Spleen (tissue), 11 donors: ENCODE results near the gene BPI. TPM values are rescaled to one million over a fixed set of nuclear protein-coding genes. Genes with fewer than 3 reads are reported as not detected.
A peak's percentile ranks its signal among the peaks of the same experiment; 100 is the strongest.

Experiments used
- DNase-seq: peaks from one replicate; pipeline ENCODE4 v3.0.0-alpha.2; 2020
- H3K27ac ChIP-seq, 8 donors: fragments of 200-600 bp; sonication (generic) in 7 of 8; 1 replicate in 4 of 8; 2 replicates in 4 of 8; pipeline versions ENCODE4 v1.5.0 to v1.8.0; 2016 to 2021; ENCODE audit warnings: inconsistent platforms in 4 of 8, mild to moderate bottlenecking in 4 of 8, moderate library complexity in 1 of 8
- H3K27me3 ChIP-seq, 7 donors: fragments of 200-600 bp; sonication (generic) in 6 of 7; replicated peaks in 1 of 7; 1 replicate in 4 of 7; 2 replicates in 3 of 7; pipeline versions ENCODE4 v1.5.0 to v1.8.0; 2016 to 2021; ENCODE audit warnings: inconsistent platforms in 3 of 7, mild to moderate bottlenecking in 1 of 7
- H3K36me3 ChIP-seq, 6 donors: fragments of 200-600 bp; sonication (generic) in 5 of 6; 1 replicate in 4 of 6; 2 replicates in 2 of 6; pipeline versions ENCODE4 v1.5.0 to v1.8.0; 2016 to 2021; ENCODE audit warnings: inconsistent platforms in 2 of 6
- H3K4me1 ChIP-seq, 6 donors: fragments of 200-600 bp; sonication (generic) in 5 of 6; 1 replicate in 3 of 6; 2 replicates in 3 of 6; pipeline versions ENCODE4 v1.5.0 to v1.8.0; 2016 to 2021; ENCODE audit warnings: inconsistent platforms in 3 of 6
- H3K4me3 ChIP-seq, 8 donors: fragments of 200-600 bp; sonication (generic) in 7 of 8; 1 replicate in 4 of 8; 2 replicates in 4 of 8; pipeline versions ENCODE4 v1.5.0 to v1.8.0; 2016 to 2021; ENCODE audit warnings: inconsistent platforms in 4 of 8, mild to moderate bottlenecking in 4 of 8, moderate library complexity in 2 of 8
- H3K9me3 ChIP-seq, 8 donors: fragments of 200-600 bp; sonication (generic) in 7 of 8; 1 replicate in 4 of 8; 2 replicates in 4 of 8; pipeline versions ENCODE4 v1.5.0 to v1.8.0; 2016 to 2021; ENCODE audit warnings: inconsistent platforms in 4 of 8
- CTCF ChIP-seq, 11 experiments: fragments of 200-600 bp in 7 of 11; fragments of 450-650 bp in 4 of 11; sonication (generic) in 4 of 11; IDR thresholded peaks in 8 of 11; conservative IDR thresholded peaks in 3 of 11; 1 replicate in 7 of 11; 2 replicates in 4 of 11; pipeline versions ENCODE4 v1.4.0 to v1.8.0; 2016 to 2021; ENCODE audit warnings: antibody characterized with exemption in 11 of 11, inconsistent platforms in 4 of 11, mild to moderate bottlenecking in 1 of 11
- POLR2A ChIP-seq, 3 donors: fragments of 450-650 bp; IDR thresholded peaks; one replicate each; pipeline ENCODE4 v1.5.1; 2017; ENCODE audit warnings: antibody characterized with exemption in 3 of 3, mild to moderate bottlenecking in 1 of 3
- POLR2AphosphoS5 ChIP-seq, 3 donors: sonication (generic); formaldehyde crosslinking; IDR thresholded peaks; one replicate each; pipeline ENCODE4 v1.5.1; 2017; ENCODE audit warnings: antibody characterized with exemption in 3 of 3
- WGBS, 5 donors: extraction: QIAGEN DNeasy Blood & Tissue Kit in 3 of 5; methylation state at CpG; one replicate each; pipeline versions ENCODE4 v1.1.5 to v1.1.7; 2013 to 2018; 5-methylcytosine and 5-hydroxymethylcytosine counted together
- intact Hi-C: fragments of 100-400 bp; cut with DNase I; formaldehyde crosslinking; loops from one replicate; pipeline ENCODE4 v1.15.0; 2023; ENCODE audit warnings: low total_unique reads
- polyA plus RNA-seq, 3 donors: library from polyadenylated mRNA; stranded (reverse); fragments of 200-250 nt; gene quantifications; one replicate each; pipeline ENCODE4 v1.2.1, GENCODE V29; 2013
- total RNA-seq, 7 donors: library from RNA; depleted of rRNA in 3 of 7; stranded (reverse); fragments of >200 nt in 3 of 7; fragmentation: NEBNext Ultra II Directional in 4 of 7; extraction: Animal tissue kit (Norgen Biotek cat#: 25700) in 4 of 7; gene quantifications; one replicate each; pipeline versions ENCODE4 v1.1.0 to v1.2.1, GENCODE V29; 2016 to 2021
- donor health status: healthy with polysubstance abuse.
- donor health status: DM: no; HTN: no; CAD: no; lungs with moderate emphysema.
- donor health status: DM: no; HTN: no; CAD: no.
- donor health status: Bipolar disorder and iron deficiency.
- donor health status: healthy.
- donor health status: DM: no; HTN: no; CAD: no.
- donor health status: DM: yes; HTN: yes; CAD: no.

Gene BPI
- total and polyA plus RNA-seq, 10 donors = 1.1 to 49.4 (median 4.3) TPM

GRCh38 chr20:38302786-38303185 lies 1.2 kb upstream of the BPI start:
- TF ChIP-seq POLR2AphosphoS5 (IDR thresholded peaks at IDR 0.05) (no peak), CTCF (IDR thresholded peaks at IDR 0.05 in 8 of 11, conservative IDR thresholded peaks at IDR 0.05 in 3 of 11) (no peak), POLR2A (IDR thresholded peaks at IDR 0.05) (no peak)
- Histone ChIP-seq H3K36me3 (no peaks in the 10 kb centered on the region), H3K27ac (peak overlapping the region in 2 of 8 donors; percentile 66 to 82), H3K4me3 (no peak overlapping the region), H3K27me3 (peaks cover 0 to 72% (median 12%) of the 10 kb centered on the region in 7 donors), H3K4me1 (peaks cover 0 to 80% (median 17%) of the 10 kb centered on the region in 6 donors), H3K9me3 (no peaks in the 10 kb centered on the region)
- DNase-seq = peak; percentile 77
- 21 to 43% (median 23%) methylated on average over 11 of the region's 11 CpGs for WGBS, 5 donors
- intact Hi-C loops = no loop called here

- TF ChIP-seq CTCF (IDR thresholded peaks at IDR 0.05 in 8 of 11, conservative IDR thresholded peaks at IDR 0.05 in 3 of 11) = peak in 5 of 11 experiments; percentile 33 to 59 (median 53)
- TF ChIP-seq POLR2AphosphoS5 (IDR thresholded peaks at IDR 0.05) = no peak
- H3K9me3 ChIP-seq = no peaks in the 10 kb centered on the region
- intact Hi-C loops = no loop called here
- peaks cover 0 to 79% (median 12%) of the 10 kb centered on the region in 7 donors for H3K27me3 ChIP-seq
- H3K36me3 ChIP-seq = peaks cover 0 to 17% (median 0%) of the 10 kb centered on the region in 6 donors
- H3K27ac ChIP-seq = peak overlapping the region in 6 of 8 donors; percentile 9 to 82 (median 56)
- peak; percentile 87 for DNase-seq
- WGBS, 5 donors = 32 to 53% (median 43%) methylated on average over 8 of the region's 8 CpGs
- H3K4me1 ChIP-seq = peaks cover 0 to 60% (median 10%) of the 10 kb centered on the region in 6 donors
- H3K4me3 ChIP-seq = peak overlapping the region in 2 of 8 donors; percentile 13 to 30
These were observed 990 bp downstream of the BPI start for GRCh38 chr20:38304845-38305447.

- TF ChIP-seq POLR2AphosphoS5 (IDR thresholded peaks at IDR 0.05) = no peak
- no peak for TF ChIP-seq CTCF (IDR thresholded peaks at IDR 0.05 in 8 of 11, conservative IDR thresholded peaks at IDR 0.05 in 3 of 11)
- TF ChIP-seq POLR2A (IDR thresholded peaks at IDR 0.05) = no peak
- WGBS, 5 donors = 71 to 88% (median 84%) methylated on average over 4 of the region's 4 CpGs
- Histone ChIP-seq H3K4me1 (peaks cover 0 to 54% (median 10%) of the 10 kb centered on the region in 6 donors), H3K27ac (peak overlapping the region in 2 of 8 donors; percentile 66 to 82), H3K4me3 (no peak overlapping the region), H3K27me3 (peaks cover 0 to 83% (median 12%) of the 10 kb centered on the region in 7 donors), H3K36me3 (peaks cover 0 to 23% (median 0%) of the 10 kb centered on the region in 6 donors), H3K9me3 (no peaks in the 10 kb centered on the region)
- no peak for DNase-seq
- intact Hi-C loops = no loop called here
These were observed 1.6 kb downstream of the BPI start for GRCh38 chr20:38305541-38305940.

- H3K4me3 ChIP-seq = no peak overlapping the region
- H3K27me3 ChIP-seq = peaks cover 0 to 81% (median 12%) of the 10 kb centered on the region in 7 donors
- WGBS, 5 donors = 63 to 81% (median 72%) methylated on average over 6 of the region's 6 CpGs
- no peak overlapping the region for H3K27ac ChIP-seq
- H3K36me3 ChIP-seq = peaks cover 0 to 32% (median 0%) of the 10 kb centered on the region in 6 donors
- peaks cover 0 to 47% (median 10%) of the 10 kb centered on the region in 6 donors for H3K4me1 ChIP-seq
- no peak for DNase-seq
- intact Hi-C loops = no loop called here
- TF ChIP-seq CTCF (IDR thresholded peaks at IDR 0.05 in 8 of 11, conservative IDR thresholded peaks at IDR 0.05 in 3 of 11) (no peak), POLR2AphosphoS5 (IDR thresholded peaks at IDR 0.05) (no peak), POLR2A (IDR thresholded peaks at IDR 0.05) (no peak)
- H3K9me3 ChIP-seq = no peaks in the 10 kb centered on the region
These were observed 2.4 kb downstream of the BPI start for GRCh38 chr20:38306379-38306778.
